Suprapubic skin (tissue), 4 donors: Measurements from ENCODE around the gene KPNA3.

Experiments
- CTCF ChIP-seq, 2 donors: fragments of 200-600 bp in 1 of 2; fragments of 450-650 bp in 1 of 2; sonication (generic) in 1 of 2; IDR thresholded peaks; one replicate each; pipeline ENCODE4 v1.5.1; 2016 to 2019; ENCODE audit warnings: antibody characterized with exemption in 2 of 2, mild to moderate bottlenecking in 1 of 2, moderate library complexity in 1 of 2
- EP300 ChIP-seq: sonication (generic); formaldehyde crosslinking; IDR thresholded peaks from one replicate; pipeline ENCODE4 v1.6.1; 2017; ENCODE audit warnings: antibody characterized with exemption
- POLR2A ChIP-seq, 2 donors: fragments of 450-650 bp; IDR thresholded peaks; one replicate each; pipeline ENCODE4 v1.6.1; 2017; ENCODE audit warnings: antibody characterized with exemption in 2 of 2, mild to moderate bottlenecking in 2 of 2, moderate library complexity in 2 of 2
- POLR2AphosphoS5 ChIP-seq, 3 donors: sonication (generic); formaldehyde crosslinking; IDR thresholded peaks; one replicate each; pipeline ENCODE4 v1.6.1; 2017; ENCODE audit warnings: antibody characterized with exemption in 3 of 3

- no peak for TF ChIP-seq CTCF (IDR thresholded peaks at IDR 0.05)
- no peak for TF ChIP-seq POLR2AphosphoS5 (IDR thresholded peaks at IDR 0.05)
- no peak for TF ChIP-seq POLR2A (IDR thresholded peaks at IDR 0.05)
- no peak for TF ChIP-seq EP300
Measured at GRCh38 chr13:49774376-49775005, 18.0 kb downstream of the KPNA3 start.
